Lower leg skin (tissue), 3 donors: ENCODE data around the gene GDPD3.

Source experiments
- POLR2A ChIP-seq, 2 donors: fragments of 450-650 bp; IDR thresholded peaks; one replicate each; pipeline ENCODE4 v1.6.1; 2016 to 2017; ENCODE audit warnings: antibody characterized with exemption in 2 of 2, mild to moderate bottlenecking in 1 of 2, moderate library complexity in 1 of 2
- TF ChIP-seq, protein P1 (sequence below), 3 donors: fragments of 450-650 bp; IDR thresholded peaks; one replicate each; pipeline ENCODE4 v1.5.1; 2016; ENCODE audit warnings: antibody characterized with exemption in 3 of 3, mild to moderate bottlenecking in 3 of 3, moderate library complexity in 2 of 3

DNA sequence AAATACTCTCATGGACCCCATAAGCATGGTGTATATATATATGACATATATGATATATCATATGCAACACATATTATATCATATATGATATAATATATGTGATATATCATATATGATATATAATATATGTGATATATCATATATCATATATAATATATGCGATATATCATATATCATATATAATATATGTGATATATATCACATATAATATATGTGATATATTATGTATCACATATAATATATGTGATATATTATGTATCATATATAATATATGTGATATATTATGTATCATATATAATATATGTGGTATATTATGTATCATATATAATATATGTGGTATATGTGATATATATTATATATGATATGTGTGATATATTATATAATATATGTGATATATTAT is 31.6 kb upstream of the GDPD3 start:
- TF ChIP-seq, protein P1, sequence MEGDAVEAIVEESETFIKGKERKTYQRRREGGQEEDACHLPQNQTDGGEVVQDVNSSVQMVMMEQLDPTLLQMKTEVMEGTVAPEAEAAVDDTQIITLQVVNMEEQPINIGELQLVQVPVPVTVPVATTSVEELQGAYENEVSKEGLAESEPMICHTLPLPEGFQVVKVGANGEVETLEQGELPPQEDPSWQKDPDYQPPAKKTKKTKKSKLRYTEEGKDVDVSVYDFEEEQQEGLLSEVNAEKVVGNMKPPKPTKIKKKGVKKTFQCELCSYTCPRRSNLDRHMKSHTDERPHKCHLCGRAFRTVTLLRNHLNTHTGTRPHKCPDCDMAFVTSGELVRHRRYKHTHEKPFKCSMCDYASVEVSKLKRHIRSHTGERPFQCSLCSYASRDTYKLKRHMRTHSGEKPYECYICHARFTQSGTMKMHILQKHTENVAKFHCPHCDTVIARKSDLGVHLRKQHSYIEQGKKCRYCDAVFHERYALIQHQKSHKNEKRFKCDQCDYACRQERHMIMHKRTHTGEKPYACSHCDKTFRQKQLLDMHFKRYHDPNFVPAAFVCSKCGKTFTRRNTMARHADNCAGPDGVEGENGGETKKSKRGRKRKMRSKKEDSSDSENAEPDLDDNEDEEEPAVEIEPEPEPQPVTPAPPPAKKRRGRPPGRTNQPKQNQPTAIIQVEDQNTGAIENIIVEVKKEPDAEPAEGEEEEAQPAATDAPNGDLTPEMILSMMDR (IDR thresholded peaks at IDR 0.05), result no peak
- TF ChIP-seq POLR2A (IDR thresholded peaks at IDR 0.05), result no peak
